ENCODE measurements around the gene PLXNA2. TPM values are rescaled to one million over a fixed set of nuclear protein-coding genes. Genes with fewer than 3 reads are reported as not detected.

Gene PLXNA2
- total and polyA plus RNA-seq, 2 of the 8 experiments (the other 6 are each of a cell fraction or from before 2014, with no cell fraction given), result 0.33 to 1.5 TPM

GRCh38 chr1:208189716-208190115, 54.5 kb downstream of the PLXNA2 start (continued):
- TF ChIP-seq SP2 (IDR thresholded peaks at IDR 0.05; ENCODE audit: low read length) (no peak), BCL11A (IDR thresholded peaks at IDR 0.05; ENCODE audit: low read depth in 2 of 2, low read length in 2 of 2) (no peak), SIRT6 (IDR thresholded peaks at IDR 0.05; ENCODE audit: low read length) (no peak), POU5F1 (IDR thresholded peaks at IDR 0.05; ENCODE audit: low read depth, low read length) (no peak), YY1 (IDR thresholded peaks at IDR 0.05; ENCODE audit: low read depth, low read length) (no peak), SAP30 (IDR thresholded peaks at IDR 0.05; ENCODE audit: insufficient read depth, insufficient replicate concordance, low read length) (no peak)
